Brain microvascular endothelial cell (primary cell): ENCODE data around the gene MAML3.

Source experiments
- DNase-seq: peaks from one replicate; pipeline ENCODE4 v3.0.0-alpha.2; 2020
- H3K27ac ChIP-seq: fragments of 250-450 bp; sonication (Bioruptor Pico); 2 replicates; pipeline ENCODE4 v1.5.1; 2020; ENCODE audit warnings: mild to moderate bottlenecking, moderate library complexity
- H3K27me3 ChIP-seq: fragments of 250-450 bp; sonication (Bioruptor Pico); replicated peaks from 2 replicates; pipeline ENCODE4 v1.5.1; 2020; ENCODE audit warnings: mild to moderate bottlenecking
- H3K36me3 ChIP-seq: fragments of 250-450 bp; sonication (Bioruptor Pico); replicated peaks from 2 replicates; pipeline ENCODE4 v1.5.1; 2020; ENCODE audit warnings: mild to moderate bottlenecking
- H3K4me3 ChIP-seq: 2 replicates; pipeline ENCODE4 v1.5.1; 2011; ENCODE audit warnings: low read depth, mild to moderate bottlenecking, control low read depth, low read length, moderate library complexity
- in situ Hi-C: cut with HindIII; loops from 2 replicates; pipeline ENCODE4 v1.10.0; 2017; ENCODE audit warnings: low sequenced_read_pairs, low pct_ligation_motif_present
- TF ChIP-seq, protein P1 (sequence below): IDR thresholded peaks from 2 replicates; pipeline ENCODE4 v1.5.1; 2011; ENCODE audit warnings: low read depth, mild to moderate bottlenecking, moderate library complexity, low read length, control low read depth, inconsistent platforms; ENCODE audit errors: missing control alignments

Gene MAML3

DNA sequence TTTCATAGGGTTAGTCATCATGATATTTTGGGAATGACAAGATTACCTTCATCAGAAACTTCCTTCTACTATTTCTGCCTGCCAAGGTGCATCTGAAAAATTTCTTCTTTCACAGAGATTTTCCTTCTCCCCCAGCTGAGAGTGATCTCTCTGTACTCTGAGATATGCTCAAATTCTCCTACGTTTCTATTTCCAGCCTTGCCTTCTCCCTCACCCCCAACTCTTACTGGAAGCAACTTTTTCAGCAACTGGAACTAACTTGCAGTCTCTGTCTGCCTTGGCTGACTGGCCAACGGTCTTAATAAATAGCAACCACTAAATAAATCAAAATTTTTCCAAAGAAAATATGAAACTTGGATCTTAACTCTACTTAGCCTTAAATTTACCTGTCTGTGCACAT, 122.3 kb downstream of the MAML3 start:
- TF ChIP-seq, protein P1, sequence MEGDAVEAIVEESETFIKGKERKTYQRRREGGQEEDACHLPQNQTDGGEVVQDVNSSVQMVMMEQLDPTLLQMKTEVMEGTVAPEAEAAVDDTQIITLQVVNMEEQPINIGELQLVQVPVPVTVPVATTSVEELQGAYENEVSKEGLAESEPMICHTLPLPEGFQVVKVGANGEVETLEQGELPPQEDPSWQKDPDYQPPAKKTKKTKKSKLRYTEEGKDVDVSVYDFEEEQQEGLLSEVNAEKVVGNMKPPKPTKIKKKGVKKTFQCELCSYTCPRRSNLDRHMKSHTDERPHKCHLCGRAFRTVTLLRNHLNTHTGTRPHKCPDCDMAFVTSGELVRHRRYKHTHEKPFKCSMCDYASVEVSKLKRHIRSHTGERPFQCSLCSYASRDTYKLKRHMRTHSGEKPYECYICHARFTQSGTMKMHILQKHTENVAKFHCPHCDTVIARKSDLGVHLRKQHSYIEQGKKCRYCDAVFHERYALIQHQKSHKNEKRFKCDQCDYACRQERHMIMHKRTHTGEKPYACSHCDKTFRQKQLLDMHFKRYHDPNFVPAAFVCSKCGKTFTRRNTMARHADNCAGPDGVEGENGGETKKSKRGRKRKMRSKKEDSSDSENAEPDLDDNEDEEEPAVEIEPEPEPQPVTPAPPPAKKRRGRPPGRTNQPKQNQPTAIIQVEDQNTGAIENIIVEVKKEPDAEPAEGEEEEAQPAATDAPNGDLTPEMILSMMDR, result no peak
- no peak overlapping the region for H3K27ac ChIP-seq
- in situ Hi-C loops, result no loop called here
- no peaks in the 10 kb centered on the region for H3K36me3 ChIP-seq
- H3K27me3 ChIP-seq, result no peaks in the 10 kb centered on the region
- no peak overlapping the region for H3K4me3 ChIP-seq
- no peak for DNase-seq

DNA sequence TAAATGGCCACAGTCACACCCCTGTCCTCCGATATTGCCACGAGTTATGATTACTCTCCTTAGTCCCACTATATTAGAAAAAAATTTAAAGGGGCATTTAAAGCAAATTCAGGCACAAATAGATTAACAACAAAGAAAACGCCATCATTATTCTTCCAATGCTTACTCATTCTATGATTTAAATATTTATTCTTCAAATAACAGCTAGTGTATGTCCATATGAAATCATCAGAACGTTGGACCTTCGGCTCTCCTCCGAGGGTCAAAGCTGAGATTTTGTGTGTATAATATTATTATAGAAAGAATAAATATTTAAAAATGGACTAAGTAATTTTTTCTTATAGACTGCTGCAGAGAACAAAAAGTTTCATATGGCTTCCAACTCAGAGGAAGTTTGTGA, 122.9 kb downstream of the MAML3 start:
- no peak overlapping the region for H3K27ac ChIP-seq
- TF ChIP-seq, protein P1, result no peak
- H3K36me3 ChIP-seq, result no peaks in the 10 kb centered on the region
- no peaks in the 10 kb centered on the region for H3K27me3 ChIP-seq
- in situ Hi-C loops, result no loop called here
- H3K4me3 ChIP-seq, result no peak overlapping the region
- DNase-seq, result no peak

DNA sequence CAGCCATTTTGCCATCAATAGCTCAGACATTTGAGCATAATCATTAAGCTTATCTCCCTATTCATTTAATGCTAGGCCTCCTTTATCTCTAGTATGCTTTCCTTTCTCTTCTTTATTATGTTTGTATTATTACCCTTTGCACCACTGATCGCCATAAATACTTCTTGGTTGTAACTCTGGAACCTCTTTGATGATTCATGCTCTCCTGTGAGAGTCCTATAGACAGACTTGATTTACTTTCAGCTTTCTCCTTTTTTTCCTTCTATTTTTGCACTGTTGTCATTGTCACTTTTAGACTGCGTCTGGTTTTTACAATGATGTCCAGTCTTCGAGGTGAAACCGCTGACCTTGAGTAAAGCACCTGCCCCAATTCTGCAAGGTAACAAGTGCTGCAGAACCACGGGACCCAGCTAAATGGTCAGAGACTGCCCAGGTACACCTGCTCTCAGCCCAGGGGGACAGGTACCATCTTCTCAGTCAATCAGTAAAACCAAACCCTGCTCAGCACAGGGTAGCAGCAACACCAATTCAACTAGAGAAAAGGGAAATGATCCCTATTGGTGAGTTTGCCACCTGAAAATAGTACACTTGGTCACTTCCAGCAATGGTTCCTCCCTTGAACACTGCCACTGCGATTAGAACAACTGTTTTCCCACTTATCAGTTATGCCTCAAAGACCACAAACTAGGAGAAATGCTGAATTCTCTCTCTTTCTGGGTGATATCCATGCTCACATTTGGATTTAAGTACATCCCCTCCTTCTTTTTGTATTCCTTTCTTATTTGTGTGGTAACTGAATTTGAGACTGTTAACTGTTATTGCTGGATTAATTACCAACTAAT, 125.1 kb downstream of the MAML3 start:
- no peak overlapping the region for H3K27ac ChIP-seq
- H3K36me3 ChIP-seq, result no peaks in the 10 kb centered on the region
- in situ Hi-C loops, result no loop called here
- H3K4me3 ChIP-seq, result no peak overlapping the region
- TF ChIP-seq, protein P1, result no peak
- DNase-seq, result no peak
- H3K27me3 ChIP-seq, result no peaks in the 10 kb centered on the region

DNA sequence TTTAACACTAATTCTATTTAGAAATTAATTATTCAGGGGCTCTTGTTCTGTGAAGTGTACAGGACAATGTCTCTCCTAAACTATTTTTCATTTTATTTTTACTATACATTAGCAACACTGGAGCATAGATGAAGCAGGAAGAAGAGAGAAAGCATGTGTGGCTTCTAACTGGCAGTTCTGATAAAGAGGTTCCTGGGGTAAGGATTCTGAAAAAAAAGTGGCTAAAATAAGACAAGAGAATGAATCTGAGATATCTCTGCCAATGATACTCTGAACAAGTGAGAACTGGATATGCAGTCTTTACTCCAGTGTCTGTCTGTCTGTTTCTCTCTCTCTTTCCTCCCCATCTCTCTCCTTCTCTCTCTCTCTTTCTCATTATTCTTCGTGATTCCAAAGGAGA, 125.9 kb downstream of the MAML3 start:
- Histone ChIP-seq H3K36me3 (no peaks in the 10 kb centered on the region), H3K27me3 (no peaks in the 10 kb centered on the region), H3K27ac (no peak overlapping the region), H3K4me3 (no peak overlapping the region)
- TF ChIP-seq, protein P1, result no peak
- DNase-seq, result no peak
- in situ Hi-C loops, result no loop called here

DNA sequence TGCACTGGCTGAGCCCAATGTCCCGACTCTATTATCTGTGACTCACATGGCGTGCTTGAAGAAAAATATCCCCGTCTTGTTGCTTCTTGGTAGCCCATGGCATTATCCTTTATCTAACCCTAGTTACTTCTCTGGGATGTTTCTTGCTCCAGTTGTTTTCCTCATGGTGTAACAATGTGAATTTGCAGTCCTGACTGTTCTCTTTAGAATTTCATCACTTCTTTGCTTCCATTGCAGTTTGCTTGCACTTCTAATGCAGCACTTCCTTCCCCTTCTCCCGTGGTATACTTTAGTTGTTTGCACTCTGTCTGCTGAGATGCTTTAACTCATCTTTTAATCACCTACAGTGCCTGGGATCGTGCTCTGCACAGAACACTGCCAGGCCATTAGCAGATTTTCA, 126.9 kb downstream of the MAML3 start:
- DNase-seq, result no peak
- Histone ChIP-seq H3K27me3 (no peaks in the 10 kb centered on the region), H3K36me3 (no peaks in the 10 kb centered on the region), H3K4me3 (no peak overlapping the region), H3K27ac (no peak overlapping the region)
- TF ChIP-seq, protein P1, result no peak
- in situ Hi-C loops, result no loop called here

DNA sequence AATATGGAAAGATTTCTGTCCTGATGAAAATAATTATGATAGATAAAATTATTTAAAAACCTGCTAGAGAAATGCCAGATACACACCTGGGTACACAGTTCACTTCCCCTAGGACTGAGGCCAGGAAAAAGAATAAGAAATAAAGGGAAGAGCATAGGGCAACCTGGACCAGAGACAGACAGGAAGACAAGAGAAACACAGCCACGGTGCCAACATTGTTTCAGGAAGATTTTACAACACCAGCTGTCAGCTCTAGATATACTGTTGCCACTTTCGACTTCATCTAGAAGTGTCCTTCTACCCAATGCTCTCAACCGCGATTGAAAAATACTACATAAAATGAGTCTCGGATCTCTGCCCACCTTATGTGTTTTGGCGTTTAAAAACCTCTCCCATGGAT, 128.5 kb downstream of the MAML3 start:
- TF ChIP-seq, protein P1, result no peak
- no peaks in the 10 kb centered on the region for H3K36me3 ChIP-seq
- H3K4me3 ChIP-seq, result no peak overlapping the region
- no peaks in the 10 kb centered on the region for H3K27me3 ChIP-seq
- H3K27ac ChIP-seq, result no peak overlapping the region
- in situ Hi-C loops, result no loop called here
- DNase-seq, result no peak
